ENCODE results near the gene SCUBE3.

SCUBE3 gene

DNA sequence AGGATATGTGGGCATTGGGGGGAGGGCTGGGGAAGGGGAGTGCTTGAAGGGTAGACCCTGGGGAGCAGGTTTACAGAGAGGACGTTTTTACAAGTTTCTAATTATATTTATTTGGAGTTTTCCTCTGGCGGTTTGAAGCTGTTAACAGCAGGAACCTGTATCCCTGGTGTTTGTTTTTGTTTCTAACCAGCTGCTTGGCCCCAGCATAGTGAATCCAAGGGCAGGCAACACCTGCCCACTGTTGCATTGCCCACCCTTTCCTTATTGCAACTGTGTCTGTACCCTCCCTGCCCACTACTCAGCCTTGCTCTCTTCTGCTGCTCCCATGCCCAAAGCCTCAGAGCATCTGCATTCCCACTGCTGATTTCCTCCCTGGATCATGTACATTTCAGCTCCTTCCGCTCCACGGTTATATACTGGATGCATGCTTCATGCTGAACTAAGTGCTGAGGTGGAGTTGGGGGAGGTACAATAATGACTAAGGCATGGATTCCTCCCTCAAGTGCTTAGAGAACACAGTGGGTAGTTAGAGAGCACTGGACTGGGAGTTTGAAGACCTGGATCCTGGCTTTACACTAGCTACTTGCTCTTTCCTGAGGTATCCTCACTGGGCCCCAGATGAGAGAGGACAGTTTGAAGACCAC lies 6.0 kb downstream of the SCUBE3 start:
- TF ChIP-seq, protein P1, sequence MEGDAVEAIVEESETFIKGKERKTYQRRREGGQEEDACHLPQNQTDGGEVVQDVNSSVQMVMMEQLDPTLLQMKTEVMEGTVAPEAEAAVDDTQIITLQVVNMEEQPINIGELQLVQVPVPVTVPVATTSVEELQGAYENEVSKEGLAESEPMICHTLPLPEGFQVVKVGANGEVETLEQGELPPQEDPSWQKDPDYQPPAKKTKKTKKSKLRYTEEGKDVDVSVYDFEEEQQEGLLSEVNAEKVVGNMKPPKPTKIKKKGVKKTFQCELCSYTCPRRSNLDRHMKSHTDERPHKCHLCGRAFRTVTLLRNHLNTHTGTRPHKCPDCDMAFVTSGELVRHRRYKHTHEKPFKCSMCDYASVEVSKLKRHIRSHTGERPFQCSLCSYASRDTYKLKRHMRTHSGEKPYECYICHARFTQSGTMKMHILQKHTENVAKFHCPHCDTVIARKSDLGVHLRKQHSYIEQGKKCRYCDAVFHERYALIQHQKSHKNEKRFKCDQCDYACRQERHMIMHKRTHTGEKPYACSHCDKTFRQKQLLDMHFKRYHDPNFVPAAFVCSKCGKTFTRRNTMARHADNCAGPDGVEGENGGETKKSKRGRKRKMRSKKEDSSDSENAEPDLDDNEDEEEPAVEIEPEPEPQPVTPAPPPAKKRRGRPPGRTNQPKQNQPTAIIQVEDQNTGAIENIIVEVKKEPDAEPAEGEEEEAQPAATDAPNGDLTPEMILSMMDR (IDR thresholded peaks at IDR 0.05; ENCODE audit: low read depth, low read length) = no peak
- no peak for DNase-seq (ENCODE audit: low read depth in 2 of 2)
- H3K4me3 ChIP-seq (replicated peaks in 1 of 2; ENCODE audit: low read depth in 2 of 2, low read length in 2 of 2) = no peak overlapping the region

- H3K4me3 ChIP-seq (replicated peaks in 1 of 2; ENCODE audit: low read depth in 2 of 2, low read length in 2 of 2) = no peak overlapping the region
- TF ChIP-seq, protein P1 (IDR thresholded peaks at IDR 0.05; ENCODE audit: low read depth, low read length) = no peak
These were observed 7.0 kb downstream of the SCUBE3 start for GRCh38 chr6:35220711-35221110.

GRCh38 chr6:35223396-35223795 lies 9.6 kb downstream of the SCUBE3 start:
- no peak overlapping the region for H3K4me3 ChIP-seq (replicated peaks in 1 of 2; ENCODE audit: low read depth in 2 of 2, low read length in 2 of 2)
- no peak for DNase-seq (ENCODE audit: low read depth in 2 of 2)
- TF ChIP-seq, protein P1 (IDR thresholded peaks at IDR 0.05; ENCODE audit: low read depth, low read length) = no peak

More at GRCh38 chr6:35220711-35221110, 7.0 kb downstream of the SCUBE3 start:
- no peak for DNase-seq (ENCODE audit: low read depth in 2 of 2)

DNA sequence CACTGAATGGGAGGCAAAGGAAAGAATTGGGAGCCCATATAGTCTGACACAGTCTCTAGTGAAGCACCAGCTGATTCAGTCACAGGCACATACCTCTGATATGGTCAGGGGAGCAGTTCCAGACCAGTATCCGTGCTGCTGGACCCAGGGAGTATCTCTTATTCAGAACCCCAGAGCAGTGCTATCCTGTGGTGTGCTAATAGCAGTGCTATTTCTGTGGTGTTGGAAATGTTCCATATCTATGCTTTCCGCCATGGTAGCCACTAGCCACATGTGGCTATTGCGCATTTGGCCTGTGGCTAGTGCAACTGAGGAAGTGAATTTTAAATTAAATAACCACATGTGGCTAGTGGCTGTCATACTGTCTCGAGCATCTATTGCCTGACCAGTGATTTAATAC lies 11.0 kb downstream of the SCUBE3 start:
- DNase-seq (ENCODE audit: low read depth in 2 of 2) = no peak
- H3K4me3 ChIP-seq (replicated peaks in 1 of 2; ENCODE audit: low read depth in 2 of 2, low read length in 2 of 2) = no peak overlapping the region
- TF ChIP-seq, protein P1 (IDR thresholded peaks at IDR 0.05; ENCODE audit: low read depth, low read length) = no peak

DNA sequence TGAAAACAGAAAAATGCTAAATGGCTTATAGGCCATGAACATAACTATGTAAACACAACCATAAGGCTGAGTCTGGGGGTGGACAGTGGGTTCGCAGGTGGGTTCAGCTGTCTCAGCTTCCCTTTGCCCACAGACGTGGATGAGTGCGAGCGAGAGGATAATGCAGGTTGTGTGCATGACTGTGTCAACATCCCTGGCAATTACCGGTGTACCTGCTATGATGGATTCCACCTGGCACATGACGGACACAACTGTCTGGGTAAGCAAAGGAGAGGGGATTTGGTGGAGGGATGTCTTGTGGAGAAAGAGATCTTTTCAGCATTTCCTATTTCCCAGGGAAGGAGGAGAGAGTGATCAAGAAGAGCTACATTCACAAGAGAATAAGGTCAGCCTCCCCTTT lies 14.7 kb downstream of the SCUBE3 start:
- TF ChIP-seq, protein P1 (IDR thresholded peaks at IDR 0.05; ENCODE audit: low read depth, low read length) = no peak
- DNase-seq (ENCODE audit: low read depth in 2 of 2) = no peak
- H3K4me3 ChIP-seq (replicated peaks in 1 of 2; ENCODE audit: low read depth in 2 of 2, low read length in 2 of 2) = no peak overlapping the region

DNA sequence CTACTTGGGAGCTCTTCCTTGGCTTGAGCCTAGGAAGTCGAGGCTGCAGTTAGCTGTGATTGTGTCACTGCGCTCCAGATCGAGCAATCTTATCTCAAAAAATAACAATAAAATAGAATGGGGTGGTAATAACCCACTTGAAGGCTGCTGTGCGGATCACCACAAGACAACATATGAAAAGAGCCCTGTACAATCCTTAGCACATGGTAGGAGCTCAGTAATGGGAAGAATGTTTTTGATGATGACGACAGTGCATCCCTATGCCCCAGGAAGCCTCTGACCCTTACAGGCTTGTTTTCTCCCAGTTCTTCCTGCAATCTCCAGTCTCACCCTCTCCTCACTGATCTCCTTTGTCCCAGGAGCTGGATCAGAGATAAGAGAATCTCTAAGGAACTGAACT lies 15.5 kb downstream of the SCUBE3 start:
- H3K4me3 ChIP-seq (replicated peaks in 1 of 2; ENCODE audit: low read depth in 2 of 2, low read length in 2 of 2) = no peak overlapping the region
- TF ChIP-seq, protein P1 (IDR thresholded peaks at IDR 0.05; ENCODE audit: low read depth, low read length) = no peak
- no peak for DNase-seq (ENCODE audit: low read depth in 2 of 2)

DNA sequence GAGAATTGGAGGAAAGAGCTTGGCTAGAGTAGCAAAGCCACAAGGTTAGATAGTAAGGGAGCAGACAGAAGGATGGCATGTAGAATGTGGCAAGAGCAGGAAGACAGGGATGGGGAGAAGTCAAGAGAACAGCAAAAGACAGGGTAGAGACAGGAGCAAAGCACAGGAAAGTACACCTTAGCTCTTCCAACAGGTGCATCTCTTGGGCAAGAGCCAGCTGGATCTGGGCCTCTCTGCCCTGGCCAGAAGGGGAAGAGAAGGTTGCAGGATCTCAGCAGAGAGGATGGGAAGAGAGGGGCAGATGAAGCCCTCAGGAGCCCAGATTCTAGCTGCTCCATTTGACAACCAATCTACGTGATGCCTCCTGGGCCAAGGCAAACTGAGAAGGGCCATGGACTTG lies 16.7 kb downstream of the SCUBE3 start:
- DNase-seq (ENCODE audit: low read depth in 2 of 2) = peak in 1 of 2 donors; percentile 16
- TF ChIP-seq, protein P1 (IDR thresholded peaks at IDR 0.05; ENCODE audit: low read depth, low read length) = no peak
- H3K4me3 ChIP-seq (replicated peaks in 1 of 2; ENCODE audit: low read depth in 2 of 2, low read length in 2 of 2) = no peak overlapping the region
